OCI-LY3 (cell line): ENCODE measurements around the gene GLT1D1.

Source experiments
- H2AFZ ChIP-seq: fragments of 200-600, 300-600 bp; shearing (Covaris generic); 2 replicates; pipeline ENCODE4 v1.6.0; 2014; ENCODE audit warnings: antibody characterized with exemption, low read depth, low read length
- H3K27ac ChIP-seq: fragments of 200-600, 300-600 bp; sonication (generic); 2 replicates; pipeline ENCODE4 v1.5.1; 2014; ENCODE audit warnings: mild to moderate bottlenecking, low read length, moderate library complexity, mixed read lengths
- H3K27me3 ChIP-seq: fragments of 200-600, 300-600 bp; sonication (generic); 2 replicates; pipeline ENCODE4 v1.6.1; 2014; ENCODE audit warnings: low read depth, low read length, mixed read lengths
- H3K36me3 ChIP-seq: fragments of 200-600, 300-600 bp; sonication (generic); replicated peaks from 2 replicates; pipeline ENCODE3; 2014; ENCODE audit warnings: low read depth, low read length, mixed read lengths
- H3K4me1 ChIP-seq: fragments of 300-600, 200-600 bp; sonication (generic); 2 replicates; pipeline ENCODE4 v1.6.1; 2014; ENCODE audit warnings: low read length, mixed read lengths
- H3K4me2 ChIP-seq: fragments of 200-600, 300-600 bp; sonication (generic); 2 replicates; pipeline ENCODE4 v1.6.1; 2014; ENCODE audit warnings: low read length, mixed read lengths
- H3K4me3 ChIP-seq: fragments of 300-600, 200-600 bp; sonication (generic); 2 replicates; pipeline ENCODE4 v1.5.1; 2014; ENCODE audit warnings: antibody characterized with exemption, mild to moderate bottlenecking, low read length, moderate library complexity
- H3K79me2 ChIP-seq: fragments of 300-600, 200-600 bp; shearing (Covaris generic); 2 replicates; pipeline ENCODE4 v1.6.1; 2014; ENCODE audit warnings: mild to moderate bottlenecking, low read length, mixed read lengths
- H3K9ac ChIP-seq: fragments of 300-600, 200-600 bp; shearing (Covaris generic); 2 replicates; pipeline ENCODE4 v1.6.0; 2014; ENCODE audit warnings: mild to moderate bottlenecking, low read length, moderate library complexity
- H3K9me3 ChIP-seq: fragments of 200-600, 300-600 bp; shearing (Covaris generic); 2 replicates; pipeline ENCODE4 v1.6.1; 2014; ENCODE audit warnings: low read length, mixed read lengths; ENCODE audit not compliant: insufficient read depth
- H4K20me1 ChIP-seq: fragments of 200-600, 300-600 bp; sonication (generic); 2 replicates; pipeline ENCODE4 v1.6.1; 2016; ENCODE audit warnings: low read length, mixed read lengths; ENCODE audit not compliant: insufficient read depth
- CTCF ChIP-seq: fragments of 200-600, 300-600 bp; sonication (generic); IDR thresholded peaks from 2 replicates; pipeline ENCODE4 v1.5.1; 2014; ENCODE audit warnings: antibody characterized with exemption, low read length, low read depth
- EZH2phosphoT487 ChIP-seq: fragments of 200-600 bp; shearing (Covaris generic); IDR thresholded peaks from 2 replicates; pipeline ENCODE4 v1.6.1; 2018; ENCODE audit warnings: antibody characterized with exemption, mixed run types, low read depth

GLT1D1 gene

GRCh38 chr12:128961308-128961902, 108.1 kb downstream of the GLT1D1 start:
- no peak overlapping the region for H3K4me2 ChIP-seq
- H3K36me3 ChIP-seq, result no peaks in the 10 kb centered on the region
- H4K20me1 ChIP-seq, result no peaks in the 10 kb centered on the region
- H3K9ac ChIP-seq, result no peak overlapping the region
- H3K4me3 ChIP-seq, result no peak overlapping the region
- H3K4me1 ChIP-seq, result peaks cover 5% of the 10 kb centered on the region
- no peak overlapping the region for H2AFZ ChIP-seq
- H3K9me3 ChIP-seq, result no peaks in the 10 kb centered on the region
- no peak for TF ChIP-seq EZH2phosphoT487
- no peak for TF ChIP-seq CTCF
- H3K27ac ChIP-seq, result no peak overlapping the region
- H3K27me3 ChIP-seq, result peaks cover 7% of the 10 kb centered on the region; the same call in 1 of the 2 replicates
- H3K79me2 ChIP-seq, result no peaks in the 10 kb centered on the region

GRCh38 chr12:128961957-128962356, 108.7 kb downstream of the GLT1D1 start:
- TF ChIP-seq EZH2phosphoT487 (no peak), CTCF (no peak)
- H3K27me3 ChIP-seq, result peaks cover 3% of the 10 kb centered on the region; the same call in 1 of the 2 replicates
- H3K9ac ChIP-seq, result no peak overlapping the region
- H3K4me1 ChIP-seq, result peaks cover 11% of the 10 kb centered on the region
- no peak overlapping the region for H3K4me3 ChIP-seq
- H2AFZ ChIP-seq, result no peak overlapping the region
- H3K36me3 ChIP-seq, result no peaks in the 10 kb centered on the region
- H3K4me2 ChIP-seq, result no peak overlapping the region
- no peaks in the 10 kb centered on the region for H4K20me1 ChIP-seq
- H3K27ac ChIP-seq, result no peak overlapping the region
- no peaks in the 10 kb centered on the region for H3K79me2 ChIP-seq
- H3K9me3 ChIP-seq, result no peaks in the 10 kb centered on the region

GRCh38 chr12:128966203-128966810, 113.0 kb downstream of the GLT1D1 start:
- Histone ChIP-seq H3K4me1 (peaks cover 21% of the 10 kb centered on the region), H3K27me3 (peaks cover 8% of the 10 kb centered on the region), H2AFZ (no peak overlapping the region), H3K9ac (no peak overlapping the region), H3K4me2 (peak overlapping the region; percentile 39), H3K79me2 (no peaks in the 10 kb centered on the region), H3K4me3 (no peak overlapping the region), H3K27ac (no peak overlapping the region), H4K20me1 (no peaks in the 10 kb centered on the region), H3K9me3 (no peaks in the 10 kb centered on the region), H3K36me3 (no peaks in the 10 kb centered on the region)
- TF ChIP-seq EZH2phosphoT487 (no peak), CTCF (no peak)

- peaks cover 21% of the 10 kb centered on the region for H3K4me1 ChIP-seq
- H3K36me3 ChIP-seq, result no peaks in the 10 kb centered on the region
- H3K79me2 ChIP-seq, result no peaks in the 10 kb centered on the region
- no peak overlapping the region for H3K4me3 ChIP-seq
- TF ChIP-seq CTCF, result no peak
- no peak for TF ChIP-seq EZH2phosphoT487
- H3K9ac ChIP-seq, result no peak overlapping the region
- peaks cover 13% of the 10 kb centered on the region for H3K27me3 ChIP-seq
- no peaks in the 10 kb centered on the region for H3K9me3 ChIP-seq
- no peak overlapping the region; the same call in 1 of the 2 replicates for H3K4me2 ChIP-seq
- no peaks in the 10 kb centered on the region for H4K20me1 ChIP-seq
- no peak overlapping the region for H3K27ac ChIP-seq
- 0 out of 2 replicates have a peak overlapping the region, but pooled peaks have one; percentile 2 for H2AFZ ChIP-seq
These were observed 115.4 kb downstream of the GLT1D1 start for GRCh38 chr12:128968668-128969067.
